Activated naive CD4-positive, alpha-beta T cell treated with anti-CD3 and anti-CD28 coated beads, Interleukin-2, amount 10 ng/mL, durations not matched to agents 7 days and 5 days (primary cell): ENCODE measurements around the gene MSANTD1.

ENCODE experiments used
- CTCF ChIA-PET: fragments of 350-600 bp; sonication (Branson Sonifier 250); formaldehyde crosslinking; loops from one replicate; lab custom pipeline; 2021; ENCODE audit warnings: antibody characterized with exemption; lab: Charles Lee
- DNase-seq: peaks from one replicate; pipeline ENCODE4 v3.0.0-alpha.2; 2020
- H3K27ac Mint-ChIP-seq: one replicate; pipeline ENCODE4 v1.8.0; 2021; ENCODE audit warnings: mild to moderate bottlenecking, moderate library complexity, mixed read lengths
- H3K27me3 Mint-ChIP-seq: one replicate; pipeline ENCODE4 v1.8.0; 2021; ENCODE audit warnings: mild to moderate bottlenecking, mixed read lengths
- H3K36me3 Mint-ChIP-seq: one replicate; pipeline ENCODE4 v1.8.0; 2021; ENCODE audit warnings: mixed read lengths
- H3K4me1 Mint-ChIP-seq: one replicate; pipeline ENCODE4 v1.8.0; 2021; ENCODE audit warnings: mixed read lengths
- H3K4me3 Mint-ChIP-seq: one replicate; pipeline ENCODE4 v1.8.0; 2021; ENCODE audit warnings: mild to moderate bottlenecking, moderate library complexity, mixed read lengths
- H3K9me3 Mint-ChIP-seq: one replicate; pipeline ENCODE4 v1.8.0; 2021; ENCODE audit warnings: mixed read lengths

Gene MSANTD1

DNA sequence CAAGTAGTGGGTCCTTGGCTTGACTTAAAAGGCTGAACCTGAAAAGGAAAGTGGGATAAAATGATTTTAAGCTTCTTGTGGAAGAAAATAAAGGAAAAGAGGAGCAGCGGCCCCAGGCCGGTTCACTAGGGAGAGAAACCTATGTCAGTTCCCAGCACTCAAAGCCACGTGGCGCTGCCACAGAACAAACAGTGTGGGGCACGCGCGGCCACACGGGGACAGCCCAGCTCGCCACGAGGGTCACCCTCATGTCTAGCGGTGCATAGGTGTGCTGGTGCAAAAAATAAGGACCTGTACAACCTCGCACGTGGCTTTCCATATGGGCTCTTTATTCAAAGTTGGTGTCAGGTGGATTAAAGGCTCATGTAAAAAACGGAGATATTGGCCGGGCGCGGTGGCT lies 17.1 kb downstream of the MSANTD1 start:
- no peak overlapping the region for H3K27ac Mint-ChIP-seq
- CTCF ChIA-PET = interaction anchor here (1.0 to 1.4 kb wide), 2 partner anchors 73 to 80 kb away, joined by 3 to 4 read pairs; no protein-coding TSS in a partner anchor
- no peak overlapping the region for H3K4me3 Mint-ChIP-seq
- H3K4me1 Mint-ChIP-seq = no peaks in the 10 kb centered on the region
- H3K36me3 Mint-ChIP-seq = no peaks in the 10 kb centered on the region
- H3K27me3 Mint-ChIP-seq = peaks cover 3% of the 10 kb centered on the region
- DNase-seq = no peak
- no peaks in the 10 kb centered on the region for H3K9me3 Mint-ChIP-seq

GRCh38 chr4:3267576-3268394 lies 18.8 kb downstream of the MSANTD1 start:
- Mint-ChIP-seq H3K9me3 (no peaks in the 10 kb centered on the region), H3K36me3 (no peaks in the 10 kb centered on the region)

GRCh38 chr4:3268395-3269104 lies 19.6 kb downstream of the MSANTD1 start:
- peaks cover 11% of the 10 kb centered on the region for H3K27me3 Mint-ChIP-seq
- no peaks in the 10 kb centered on the region for H3K4me1 Mint-ChIP-seq
- no peak overlapping the region for H3K4me3 Mint-ChIP-seq
- H3K36me3 Mint-ChIP-seq = no peaks in the 10 kb centered on the region
- H3K9me3 Mint-ChIP-seq = no peaks in the 10 kb centered on the region
- no peak overlapping the region for H3K27ac Mint-ChIP-seq
- CTCF ChIA-PET = no interaction called here
- no peak for DNase-seq

More at GRCh38 chr4:3267576-3268394, 18.8 kb downstream of the MSANTD1 start:
- H3K4me3 Mint-ChIP-seq = no peak overlapping the region
- DNase-seq = no peak
- H3K4me1 Mint-ChIP-seq = no peaks in the 10 kb centered on the region
- H3K27me3 Mint-ChIP-seq = peaks cover 11% of the 10 kb centered on the region
- H3K27ac Mint-ChIP-seq = no peak overlapping the region
- CTCF ChIA-PET = no interaction called here

DNA sequence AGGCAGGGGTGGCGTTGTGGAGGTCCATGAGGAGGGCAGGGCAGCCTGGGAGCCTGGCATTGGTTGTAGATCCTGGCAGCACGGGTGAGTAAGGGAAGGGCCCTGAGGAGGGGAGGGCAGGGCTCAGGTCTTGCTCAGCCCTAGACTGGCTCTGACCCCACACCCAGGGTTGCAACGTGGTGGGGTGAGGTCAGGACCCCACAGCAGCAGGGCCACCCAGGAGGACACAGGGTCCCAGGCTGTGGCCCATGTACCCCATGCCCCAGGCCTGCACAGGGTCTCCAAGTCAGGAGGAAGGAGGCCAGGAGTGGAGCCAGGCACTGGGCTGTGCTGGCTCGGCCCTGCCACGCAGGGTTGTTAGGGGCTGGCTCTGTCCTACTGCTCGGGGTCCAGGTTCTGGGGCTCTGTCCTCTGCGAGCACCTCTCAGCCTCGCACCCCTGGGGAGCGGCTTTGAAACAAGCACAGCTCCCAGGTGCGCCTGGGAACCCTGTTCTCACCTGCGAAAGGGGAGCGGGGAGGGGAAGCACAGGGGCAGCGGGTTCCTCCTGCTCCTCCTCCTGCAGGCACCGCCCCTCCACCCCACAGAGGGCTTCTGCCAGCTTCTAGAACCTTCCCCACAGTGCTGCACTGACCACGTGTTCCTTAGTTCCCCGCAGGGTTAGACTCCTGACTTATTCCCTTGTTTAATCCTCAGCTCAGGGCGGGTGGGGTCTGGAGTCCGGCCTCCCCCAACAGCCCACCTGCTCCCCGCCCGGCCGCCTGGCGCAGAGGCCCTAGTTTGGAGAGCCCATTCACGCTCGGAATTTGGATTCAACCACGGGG lies 20.4 kb downstream of the MSANTD1 start:
- H3K4me1 Mint-ChIP-seq = no peaks in the 10 kb centered on the region
- H3K27ac Mint-ChIP-seq = no peak overlapping the region
- DNase-seq = no peak
- no peaks in the 10 kb centered on the region for H3K9me3 Mint-ChIP-seq
- CTCF ChIA-PET = no interaction called here
- no peak overlapping the region for H3K4me3 Mint-ChIP-seq
- H3K36me3 Mint-ChIP-seq = no peaks in the 10 kb centered on the region
- H3K27me3 Mint-ChIP-seq = peaks cover 11% of the 10 kb centered on the region

DNA sequence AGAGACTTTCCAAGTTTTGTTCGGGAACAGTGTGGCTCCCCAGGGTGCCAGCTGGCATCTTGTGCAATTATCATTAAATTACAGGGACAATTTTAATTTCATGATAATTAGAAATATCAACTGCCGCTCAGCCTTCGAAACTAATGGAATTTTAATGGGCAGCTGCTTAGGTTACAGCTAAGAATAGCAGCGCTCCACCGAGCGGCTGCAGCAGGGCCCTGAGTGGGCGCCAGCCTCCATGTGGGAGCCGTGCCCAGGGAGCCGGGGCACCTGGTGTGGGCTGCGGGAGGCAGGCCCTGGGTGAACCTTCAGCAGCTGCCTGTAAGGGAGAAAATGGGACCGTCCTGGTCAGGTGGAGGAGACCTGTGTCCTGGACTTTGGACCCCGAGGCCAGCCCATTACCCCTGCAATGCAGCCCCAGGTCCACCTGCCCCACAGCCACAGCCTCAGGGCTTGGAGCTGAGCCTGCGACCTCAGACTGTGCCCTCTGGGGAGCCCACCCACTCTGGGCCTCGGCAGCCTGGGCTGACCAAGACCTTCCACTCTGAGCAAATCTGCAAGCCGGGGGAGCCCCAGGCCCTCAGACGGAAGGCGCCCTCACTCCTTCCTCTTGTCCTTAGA lies 21.1 kb downstream of the MSANTD1 start:
- peaks cover 11% of the 10 kb centered on the region for H3K27me3 Mint-ChIP-seq
- H3K4me3 Mint-ChIP-seq = no peak overlapping the region
- no peak overlapping the region for H3K27ac Mint-ChIP-seq
- CTCF ChIA-PET = no interaction called here
- H3K36me3 Mint-ChIP-seq = no peaks in the 10 kb centered on the region
- DNase-seq = no peak
- H3K9me3 Mint-ChIP-seq = no peaks in the 10 kb centered on the region
- H3K4me1 Mint-ChIP-seq = no peaks in the 10 kb centered on the region

DNA sequence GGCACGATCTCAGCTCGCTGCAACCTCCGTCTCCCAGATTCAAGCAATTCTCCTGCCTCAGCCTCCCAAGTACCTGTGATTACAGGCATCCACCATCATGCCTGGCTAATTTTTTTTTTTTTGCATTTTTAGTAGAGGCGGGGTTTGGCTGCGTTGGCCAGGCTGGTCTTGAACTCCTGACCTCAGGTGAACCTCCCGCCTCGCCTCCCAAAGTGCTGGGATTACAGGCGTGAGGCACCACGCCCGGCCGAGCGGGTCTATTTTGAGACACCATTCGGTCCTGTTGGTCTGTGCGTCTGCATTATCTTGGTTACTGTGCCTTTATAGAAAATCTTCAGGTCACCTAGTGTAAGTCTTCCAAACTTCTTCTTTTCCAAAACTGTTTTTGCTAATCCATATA lies 22.2 kb downstream of the MSANTD1 start:
- H3K36me3 Mint-ChIP-seq = no peaks in the 10 kb centered on the region
- CTCF ChIA-PET = interaction anchor here (1.3 kb wide), 1 partner anchor 75 kb away, joined by 3 read pairs; no protein-coding TSS in a partner anchor
- H3K4me3 Mint-ChIP-seq = no peak overlapping the region

GRCh38 chr4:3276986-3277385 lies 28.0 kb downstream of the MSANTD1 start:
- Mint-ChIP-seq H3K9me3 (peaks cover 5% of the 10 kb centered on the region), H3K27me3 (peaks cover 28% of the 10 kb centered on the region), H3K4me3 (no peak overlapping the region), H3K36me3 (no peaks in the 10 kb centered on the region), H3K4me1 (no peaks in the 10 kb centered on the region), H3K27ac (no peak overlapping the region)
- no peak for DNase-seq
- CTCF ChIA-PET = no interaction called here

More for the DNA sequence above, 22.2 kb downstream of the MSANTD1 start:
- no peaks in the 10 kb centered on the region for H3K4me1 Mint-ChIP-seq
- no peak overlapping the region for H3K27ac Mint-ChIP-seq
- no peak for DNase-seq
- no peaks in the 10 kb centered on the region for H3K9me3 Mint-ChIP-seq
- peaks cover 11% of the 10 kb centered on the region for H3K27me3 Mint-ChIP-seq

DNA sequence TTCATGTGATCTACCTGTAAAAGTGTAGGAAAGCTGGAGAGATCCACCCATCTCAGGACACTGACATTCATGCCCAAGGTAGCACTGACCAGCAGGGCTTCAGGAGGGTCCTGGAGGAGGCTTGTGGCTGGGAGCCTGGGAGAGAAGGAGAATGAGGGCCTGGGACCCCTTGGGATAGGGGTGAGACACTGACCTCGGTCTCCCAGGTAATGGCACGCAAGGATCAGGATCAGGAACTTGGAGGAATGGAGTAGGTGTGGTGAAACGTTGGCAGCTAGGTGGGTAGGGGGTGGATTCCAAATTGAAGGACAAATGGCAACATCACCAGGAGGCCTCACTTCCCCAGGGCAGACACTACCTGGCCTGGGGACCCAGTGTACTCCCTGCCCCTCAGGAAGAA lies 31.5 kb downstream of the MSANTD1 start:
- H3K9me3 Mint-ChIP-seq = peaks cover 5% of the 10 kb centered on the region
- DNase-seq = no peak

DNA sequence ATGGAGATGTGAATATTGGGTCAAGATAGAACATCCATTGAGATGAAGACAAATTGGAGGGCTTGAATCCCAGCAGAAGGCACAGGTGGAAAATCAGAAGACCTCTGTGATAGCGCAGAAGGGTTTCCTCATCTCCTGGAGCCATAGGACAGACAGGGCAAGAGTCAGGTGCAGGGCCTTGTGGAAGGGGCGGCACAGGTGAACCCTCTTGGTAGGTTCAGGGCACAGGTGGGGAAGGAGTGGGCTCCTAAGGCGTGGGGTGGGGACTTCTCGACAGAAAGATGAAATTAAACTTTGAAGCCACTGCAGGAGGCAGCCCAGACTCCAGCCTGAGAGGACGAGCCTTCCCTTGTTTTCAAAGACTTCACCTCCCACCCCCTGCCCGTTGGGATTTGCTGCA lies 34.5 kb downstream of the MSANTD1 start:
- Mint-ChIP-seq H3K4me1 (peaks cover 6% of the 10 kb centered on the region), H3K4me3 (no peak overlapping the region), H3K9me3 (peaks cover 5% of the 10 kb centered on the region), H3K27ac (no peak overlapping the region), H3K36me3 (no peaks in the 10 kb centered on the region), H3K27me3 (peaks cover 80% of the 10 kb centered on the region)
- CTCF ChIA-PET = no interaction called here
- no peak for DNase-seq

More for the DNA sequence above, 31.5 kb downstream of the MSANTD1 start:
- CTCF ChIA-PET = interaction anchor here (1.8 kb wide), 1 partner anchor 200 kb away, joined by 4 read pairs; no protein-coding TSS in a partner anchor
- no peaks in the 10 kb centered on the region for H3K4me1 Mint-ChIP-seq
- H3K27me3 Mint-ChIP-seq = peaks cover 54% of the 10 kb centered on the region
- no peak overlapping the region for H3K4me3 Mint-ChIP-seq
- H3K27ac Mint-ChIP-seq = no peak overlapping the region
- H3K36me3 Mint-ChIP-seq = no peaks in the 10 kb centered on the region

DNA sequence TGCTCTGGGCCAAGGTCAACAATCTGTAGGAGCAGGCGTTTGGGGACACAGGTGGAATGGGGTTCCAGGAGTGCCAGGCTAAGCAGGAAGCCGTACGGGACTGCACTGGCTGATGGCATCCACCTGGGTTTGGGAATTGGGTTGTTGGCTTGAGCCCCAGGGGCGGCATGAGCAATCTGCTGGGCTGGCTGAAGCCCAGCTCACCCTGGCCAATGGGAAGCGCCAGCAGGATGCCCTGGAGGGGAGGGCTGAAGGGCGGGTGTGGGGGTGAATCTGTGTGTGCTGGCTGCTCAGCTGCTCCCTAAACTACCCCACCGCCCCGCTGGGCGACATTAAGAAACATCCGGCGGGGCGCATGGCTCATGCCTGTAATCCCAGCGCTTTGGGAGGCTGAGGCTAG lies 35.0 kb downstream of the MSANTD1 start:
- Mint-ChIP-seq H3K27ac (no peak overlapping the region), H3K4me1 (peaks cover 6% of the 10 kb centered on the region), H3K27me3 (peaks cover 82% of the 10 kb centered on the region), H3K36me3 (no peaks in the 10 kb centered on the region), H3K4me3 (no peak overlapping the region), H3K9me3 (peaks cover 2% of the 10 kb centered on the region)
- no peak for DNase-seq
- CTCF ChIA-PET = no interaction called here

- no peak for DNase-seq
- H3K4me3 Mint-ChIP-seq = no peak overlapping the region
- peaks cover 6% of the 10 kb centered on the region for H3K4me1 Mint-ChIP-seq
- no peak overlapping the region for H3K27ac Mint-ChIP-seq
- peaks cover 1% of the 10 kb centered on the region for H3K9me3 Mint-ChIP-seq
- H3K36me3 Mint-ChIP-seq = no peaks in the 10 kb centered on the region
- CTCF ChIA-PET = no interaction called here
- peaks cover 89% of the 10 kb centered on the region for H3K27me3 Mint-ChIP-seq
Observed at GRCh38 chr4:3284734-3285557, 36.0 kb downstream of the MSANTD1 start.

DNA sequence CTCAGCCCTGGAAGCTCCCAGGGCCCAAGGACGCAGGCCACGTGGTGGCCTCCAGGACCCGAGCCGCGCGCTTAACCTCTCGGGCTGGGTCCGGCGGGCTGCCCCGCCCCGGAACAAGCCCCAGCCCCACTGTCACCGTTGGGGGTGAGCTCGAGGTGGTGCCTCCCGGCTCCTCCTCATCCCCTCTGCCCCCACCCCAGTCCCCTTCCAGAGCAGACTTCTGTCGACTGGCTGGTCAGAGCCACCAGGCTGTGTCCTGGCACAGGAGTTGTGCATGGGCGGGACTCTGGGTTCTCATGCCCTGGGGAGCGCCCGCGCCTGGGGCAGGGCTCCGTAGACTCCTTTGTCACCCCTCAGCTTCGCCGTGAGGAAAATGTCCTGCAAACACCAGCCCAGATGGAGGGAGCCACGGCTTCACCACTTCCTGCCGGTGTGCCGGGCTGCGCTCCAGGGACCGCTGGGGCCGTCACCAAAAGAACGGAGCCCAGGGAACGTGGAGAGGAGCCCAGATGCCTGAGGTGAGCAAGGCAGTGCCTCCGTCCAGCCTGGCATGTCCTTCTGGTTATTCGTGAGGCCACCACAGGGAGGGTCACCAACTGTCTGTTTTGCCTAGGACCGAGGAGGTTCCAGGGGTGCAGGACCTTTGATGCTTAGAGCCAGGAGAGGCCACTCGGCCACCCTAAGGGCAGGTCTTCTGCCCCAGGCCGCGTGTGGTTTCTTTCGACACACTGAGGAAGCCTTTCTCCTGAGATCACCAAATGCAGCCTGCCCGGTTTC lies 36.8 kb downstream of the MSANTD1 start:
- peaks cover 1% of the 10 kb centered on the region for H3K9me3 Mint-ChIP-seq
- peaks cover 6% of the 10 kb centered on the region for H3K4me1 Mint-ChIP-seq
- no peak overlapping the region for H3K27ac Mint-ChIP-seq
- CTCF ChIA-PET = interaction anchor here (0.9 kb wide), 1 partner anchor 93 kb away, joined by 3 read pairs; no protein-coding TSS in a partner anchor
- no peaks in the 10 kb centered on the region for H3K36me3 Mint-ChIP-seq
- DNase-seq = no peak
- H3K4me3 Mint-ChIP-seq = no peak overlapping the region
- peaks cover 90% of the 10 kb centered on the region for H3K27me3 Mint-ChIP-seq
